ENCODE results near the gene PCCA. TPM values are rescaled to one million over a fixed set of nuclear protein-coding genes. Genes with fewer than 3 reads are reported as not detected.

The PCCA gene
- total and polyA plus RNA-seq, 3 experiments from 2014 or later, result 6.1 to 9.5 (median 6.2) TPM

- H3K27ac ChIP-seq (ENCODE audit: low read depth, low read length), result no peak overlapping the region
- peaks cover 16 to 37% (median 16%) of the 10 kb centered on the region in 3 donors for H3K36me3 Mint-ChIP-seq
- no peak overlapping the region for H3K4me3 ChIP-seq (ENCODE audit: low read length)
- ChIA-PET POLR2A (no interaction called here), CTCF (no interaction called here)
- H3K9me3 Mint-ChIP-seq, result no peaks in the 10 kb centered on the region
- no peaks in the 10 kb centered on the region for H3K4me1 ChIP-seq (ENCODE audit: insufficient read depth, low read length)
- H3K4me3 Mint-ChIP-seq, result no peak overlapping the region
- H3K27ac Mint-ChIP-seq, result peak overlapping the region in 2 of 8 donors; percentile 54 to 58
- no peak for DNase-seq
- H3K27me3 ChIP-seq (ENCODE audit: insufficient read depth, low read length, poor library complexity, severe bottlenecking), result no peaks in the 10 kb centered on the region
- H3K9me3 ChIP-seq (ENCODE audit: low read length), result no peaks in the 10 kb centered on the region
- peaks cover 4 to 10% (median 4%) of the 10 kb centered on the region in 3 donors for H3K4me1 Mint-ChIP-seq
- peaks cover 0 to 1% of the 10 kb centered on the region in 2 donors for H3K27me3 Mint-ChIP-seq
- H3K36me3 ChIP-seq (ENCODE audit: insufficient read depth, low read length), result no peaks in the 10 kb centered on the region
Observed at GRCh38 chr13:100451923-100452322, 363.0 kb downstream of the PCCA start.

- no peak overlapping the region for H3K27ac ChIP-seq (ENCODE audit: low read depth, low read length)
- H3K4me3 Mint-ChIP-seq, result no peak overlapping the region
- DNase-seq, result no peak
- H3K4me3 ChIP-seq (ENCODE audit: low read length), result no peak overlapping the region
- peaks cover 5 to 42% (median 9%) of the 10 kb centered on the region in 3 donors for H3K36me3 Mint-ChIP-seq
- H3K4me1 Mint-ChIP-seq, result peaks cover 4 to 10% (median 4%) of the 10 kb centered on the region in 3 donors
- peaks cover 0 to 5% (median 2%) of the 10 kb centered on the region in 5 donors for H3K9me3 Mint-ChIP-seq
- CTCF ChIA-PET, result no interaction called here
- H3K27me3 ChIP-seq (ENCODE audit: insufficient read depth, low read length, poor library complexity, severe bottlenecking), result no peaks in the 10 kb centered on the region
- POLR2A ChIA-PET, result no interaction called here
- no peaks in the 10 kb centered on the region for H3K36me3 ChIP-seq (ENCODE audit: insufficient read depth, low read length)
- H3K4me1 ChIP-seq (ENCODE audit: insufficient read depth, low read length), result no peaks in the 10 kb centered on the region
- H3K27me3 Mint-ChIP-seq, result peaks cover 0 to 3% of the 10 kb centered on the region in 2 donors
- no peaks in the 10 kb centered on the region for H3K9me3 ChIP-seq (ENCODE audit: low read length)
- no peak overlapping the region for H3K27ac Mint-ChIP-seq
Observed at GRCh38 chr13:100454876-100455275, 366.0 kb downstream of the PCCA start.

- Mint-ChIP-seq H3K27me3 (peaks cover 0 to 3% of the 10 kb centered on the region in 2 donors), H3K9me3 (peaks cover 0 to 5% (median 4%) of the 10 kb centered on the region in 5 donors), H3K4me1 (peaks cover 0 to 8% (median 2%) of the 10 kb centered on the region in 3 donors), H3K4me3 (no peak overlapping the region), H3K27ac (no peak overlapping the region), H3K36me3 (peaks cover 5 to 33% (median 10%) of the 10 kb centered on the region in 3 donors)
- CTCF ChIA-PET, result no interaction called here
- H3K36me3 ChIP-seq (ENCODE audit: insufficient read depth, low read length), result no peaks in the 10 kb centered on the region
- H3K27me3 ChIP-seq (ENCODE audit: insufficient read depth, low read length, poor library complexity, severe bottlenecking), result no peaks in the 10 kb centered on the region
- no peaks in the 10 kb centered on the region for H3K9me3 ChIP-seq (ENCODE audit: low read length)
- no peak for DNase-seq
- POLR2A ChIA-PET, result no interaction called here
- no peak overlapping the region for H3K4me3 ChIP-seq (ENCODE audit: low read length)
- H3K27ac ChIP-seq (ENCODE audit: low read depth, low read length), result no peak overlapping the region
- H3K4me1 ChIP-seq (ENCODE audit: insufficient read depth, low read length), result no peaks in the 10 kb centered on the region
Observed at GRCh38 chr13:100458673-100459072, 369.8 kb downstream of the PCCA start.

GRCh38 chr13:100459747-100460146 is 370.9 kb downstream of the PCCA start:
- DNase-seq, result no peak
- Histone ChIP-seq H3K36me3 (ENCODE audit: insufficient read depth, low read length) (no peaks in the 10 kb centered on the region), H3K9me3 (ENCODE audit: low read length) (no peaks in the 10 kb centered on the region), H3K27me3 (ENCODE audit: insufficient read depth, low read length, poor library complexity, severe bottlenecking) (no peaks in the 10 kb centered on the region), H3K27ac (ENCODE audit: low read depth, low read length) (no peak overlapping the region), H3K4me1 (ENCODE audit: insufficient read depth, low read length) (no peaks in the 10 kb centered on the region), H3K4me3 (ENCODE audit: low read length) (no peak overlapping the region)
- H3K36me3 Mint-ChIP-seq, result peaks cover 5 to 33% (median 10%) of the 10 kb centered on the region in 3 donors
- ChIA-PET POLR2A (no interaction called here), CTCF (no interaction called here)
- no peak overlapping the region for H3K4me3 Mint-ChIP-seq
- H3K27ac Mint-ChIP-seq, result no peak overlapping the region
- peaks cover 0 to 5% (median 4%) of the 10 kb centered on the region in 5 donors for H3K9me3 Mint-ChIP-seq
- H3K4me1 Mint-ChIP-seq, result peaks cover 0 to 9% (median 0%) of the 10 kb centered on the region in 3 donors
- H3K27me3 Mint-ChIP-seq, result peaks cover 0 to 3% of the 10 kb centered on the region in 2 donors

- Mint-ChIP-seq H3K4me3 (no peak overlapping the region), H3K27ac (no peak overlapping the region), H3K36me3 (peaks cover 5 to 33% (median 8%) of the 10 kb centered on the region in 3 donors), H3K4me1 (peaks cover 0 to 5% (median 0%) of the 10 kb centered on the region in 3 donors), H3K9me3 (peaks cover 0 to 5% (median 4%) of the 10 kb centered on the region in 5 donors), H3K27me3 (peaks cover 0 to 3% of the 10 kb centered on the region in 2 donors)
- DNase-seq, result no peak
- ChIA-PET CTCF (no interaction called here), POLR2A (no interaction called here)
- H3K9me3 ChIP-seq (ENCODE audit: low read length), result no peaks in the 10 kb centered on the region
- H3K27ac ChIP-seq (ENCODE audit: low read depth, low read length), result no peak overlapping the region
- no peaks in the 10 kb centered on the region for H3K36me3 ChIP-seq (ENCODE audit: insufficient read depth, low read length)
- H3K27me3 ChIP-seq (ENCODE audit: insufficient read depth, low read length, poor library complexity, severe bottlenecking), result no peaks in the 10 kb centered on the region
- H3K4me3 ChIP-seq (ENCODE audit: low read length), result no peak overlapping the region
- H3K4me1 ChIP-seq (ENCODE audit: insufficient read depth, low read length), result no peaks in the 10 kb centered on the region
Observed at GRCh38 chr13:100460266-100460665, 371.4 kb downstream of the PCCA start.

GRCh38 chr13:100460791-100461190 is 371.9 kb downstream of the PCCA start:
- POLR2A ChIA-PET, result no interaction called here
- H3K9me3 ChIP-seq (ENCODE audit: low read length), result no peaks in the 10 kb centered on the region
- H3K27ac ChIP-seq (ENCODE audit: low read depth, low read length), result no peak overlapping the region
- no peak overlapping the region for H3K27ac Mint-ChIP-seq
- peaks cover 0 to 3% of the 10 kb centered on the region in 2 donors for H3K27me3 Mint-ChIP-seq
- H3K36me3 Mint-ChIP-seq, result peaks cover 5 to 33% (median 8%) of the 10 kb centered on the region in 3 donors
- DNase-seq, result no peak
- no peaks in the 10 kb centered on the region for H3K36me3 ChIP-seq (ENCODE audit: insufficient read depth, low read length)
- H3K4me3 Mint-ChIP-seq, result no peak overlapping the region
- H3K4me3 ChIP-seq (ENCODE audit: low read length), result no peak overlapping the region
- peaks cover 0 to 5% (median 0%) of the 10 kb centered on the region in 3 donors for H3K4me1 Mint-ChIP-seq
- H3K4me1 ChIP-seq (ENCODE audit: insufficient read depth, low read length), result no peaks in the 10 kb centered on the region
- no peaks in the 10 kb centered on the region for H3K27me3 ChIP-seq (ENCODE audit: insufficient read depth, low read length, poor library complexity, severe bottlenecking)
- CTCF ChIA-PET, result no interaction called here
- H3K9me3 Mint-ChIP-seq, result peaks cover 0 to 5% (median 4%) of the 10 kb centered on the region in 5 donors

GRCh38 chr13:100461309-100462030 is 372.6 kb downstream of the PCCA start:
- peaks cover 0 to 3% of the 10 kb centered on the region in 2 donors for H3K27me3 Mint-ChIP-seq
- peaks cover 0 to 5% (median 4%) of the 10 kb centered on the region in 5 donors for H3K9me3 Mint-ChIP-seq
- H3K36me3 Mint-ChIP-seq, result peaks cover 2 to 27% (median 8%) of the 10 kb centered on the region in 3 donors
- H3K27ac ChIP-seq (ENCODE audit: low read depth, low read length), result no peak overlapping the region
- POLR2A ChIA-PET, result no interaction called here
- peaks cover 0 to 5% (median 0%) of the 10 kb centered on the region in 3 donors for H3K4me1 Mint-ChIP-seq
- H3K36me3 ChIP-seq (ENCODE audit: insufficient read depth, low read length), result no peaks in the 10 kb centered on the region
- no peak overlapping the region for H3K27ac Mint-ChIP-seq
- H3K4me1 ChIP-seq (ENCODE audit: insufficient read depth, low read length), result no peaks in the 10 kb centered on the region
- H3K4me3 ChIP-seq (ENCODE audit: low read length), result no peak overlapping the region
- DNase-seq, result no peak
- CTCF ChIA-PET, result no interaction called here
- no peak overlapping the region for H3K4me3 Mint-ChIP-seq
- no peaks in the 10 kb centered on the region for H3K27me3 ChIP-seq (ENCODE audit: insufficient read depth, low read length, poor library complexity, severe bottlenecking)
- no peaks in the 10 kb centered on the region for H3K9me3 ChIP-seq (ENCODE audit: low read length)

- Histone ChIP-seq H3K4me1 (ENCODE audit: insufficient read depth, low read length) (no peaks in the 10 kb centered on the region), H3K27me3 (ENCODE audit: insufficient read depth, low read length, poor library complexity, severe bottlenecking) (no peaks in the 10 kb centered on the region), H3K4me3 (ENCODE audit: low read length) (no peak overlapping the region), H3K27ac (ENCODE audit: low read depth, low read length) (no peak overlapping the region), H3K9me3 (ENCODE audit: low read length) (no peaks in the 10 kb centered on the region), H3K36me3 (ENCODE audit: insufficient read depth, low read length) (no peaks in the 10 kb centered on the region)
- Mint-ChIP-seq H3K27me3 (peaks cover 0 to 3% of the 10 kb centered on the region in 2 donors), H3K4me1 (peaks cover 0 to 5% (median 0%) of the 10 kb centered on the region in 3 donors), H3K27ac (no peak overlapping the region), H3K36me3 (peaks cover 0 to 15% (median 7%) of the 10 kb centered on the region in 3 donors), H3K4me3 (no peak overlapping the region), H3K9me3 (peaks cover 0 to 5% (median 4%) of the 10 kb centered on the region in 5 donors)
- no peak for DNase-seq
- ChIA-PET POLR2A (no interaction called here), CTCF (no interaction called here)
Observed at GRCh38 chr13:100464006-100464405, 375.1 kb downstream of the PCCA start.
